HG02642 (cell line): Measurements from ENCODE around the gene QKI.

Source experiments
- ATAC-seq: cut with Tn5 transposase; IDR thresholded peaks from one replicate; pipeline ENCODE4 v1.9.1; 2021; ENCODE audit warnings: mild to moderate bottlenecking; ENCODE audit not compliant: unreplicated experiment, poor library complexity

QKI gene

GRCh38 chr6:163390770-163391169 lies 23.7 kb upstream of the QKI start:
- no peak for ATAC-seq

- ATAC-seq: no peak
These were observed 22.5 kb upstream of the QKI start for GRCh38 chr6:163391985-163392384.

DNA sequence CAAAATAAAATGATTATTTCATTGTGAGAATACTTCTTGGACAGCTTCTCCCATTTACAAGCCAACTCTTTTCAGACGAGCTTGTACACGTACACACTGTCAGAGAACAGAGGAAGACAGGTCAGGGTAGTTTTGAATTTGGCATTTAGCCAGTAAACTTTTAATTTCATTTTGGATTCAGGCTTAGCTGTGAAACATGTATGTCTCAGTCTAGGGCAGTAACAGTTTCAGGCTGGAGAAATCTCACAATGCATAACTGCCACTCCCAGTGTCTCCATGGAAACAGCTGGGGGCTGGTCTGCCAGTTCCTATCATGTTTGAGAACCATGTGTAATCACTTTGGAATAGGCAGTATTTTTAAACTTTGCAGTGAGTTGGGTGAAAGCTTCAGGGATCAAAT lies 22.0 kb upstream of the QKI start:
- ATAC-seq: no peak

GRCh38 chr6:163393923-163394322 lies 20.6 kb upstream of the QKI start:
- ATAC-seq: no peak

GRCh38 chr6:163394659-163395058 lies 19.9 kb upstream of the QKI start:
- no peak for ATAC-seq

DNA sequence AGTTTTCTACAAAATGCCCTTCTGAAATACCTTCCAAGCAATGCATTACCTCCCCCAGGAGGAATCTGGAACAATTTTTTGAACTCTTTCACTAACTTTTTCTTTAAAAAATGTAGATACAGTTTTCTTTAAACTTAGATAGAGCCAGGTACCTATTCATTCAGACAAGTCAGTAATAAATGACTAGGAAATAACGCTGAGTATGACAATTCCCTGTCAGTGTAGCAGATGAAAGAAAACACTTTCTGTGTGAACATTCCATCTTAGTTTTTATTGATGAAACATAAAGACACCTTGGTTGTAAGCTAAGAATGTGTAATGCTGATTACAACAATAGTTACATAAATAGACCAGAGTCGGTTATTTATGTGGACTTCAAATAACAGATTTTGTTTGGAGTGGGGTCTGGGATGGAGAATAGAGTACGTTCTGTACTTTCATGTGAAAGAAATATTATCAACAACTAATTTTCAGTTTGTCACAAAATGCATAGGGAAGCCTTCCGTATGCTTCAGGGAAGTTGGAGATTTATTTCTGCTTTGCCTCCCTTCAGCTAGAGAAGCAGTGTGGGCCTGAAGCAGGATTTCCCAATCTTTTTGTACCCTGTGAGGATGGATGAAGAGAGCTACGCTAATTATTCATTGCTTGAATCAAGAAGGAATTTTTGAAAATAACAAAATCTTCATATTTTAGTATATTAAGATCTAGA lies 19.2 kb upstream of the QKI start:
- ATAC-seq: no peak

DNA sequence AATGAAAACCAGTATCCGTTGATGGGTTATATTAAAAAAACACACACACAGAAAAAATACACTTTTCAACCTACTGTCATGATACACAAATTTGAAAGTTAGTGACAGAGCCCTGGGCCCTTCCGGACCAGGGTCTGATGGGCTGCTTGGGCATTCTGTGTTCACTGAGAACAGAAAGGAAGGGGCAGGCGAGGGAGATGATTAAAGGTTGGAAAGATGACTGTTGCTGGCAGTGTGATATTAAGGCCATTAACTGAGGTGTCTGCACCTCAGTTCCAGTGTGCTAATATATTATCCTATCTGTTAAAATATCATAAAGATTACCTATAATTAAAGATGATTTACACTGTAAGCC lies 18.7 kb upstream of the QKI start:
- ATAC-seq: no peak

GRCh38 chr6:163397326-163397725 lies 17.2 kb upstream of the QKI start:
- ATAC-seq: no peak

- ATAC-seq: no peak
These were observed 16.4 kb upstream of the QKI start for GRCh38 chr6:163398115-163398514.

- no peak for ATAC-seq
These were observed 15.7 kb upstream of the QKI start for GRCh38 chr6:163398815-163399214.

DNA sequence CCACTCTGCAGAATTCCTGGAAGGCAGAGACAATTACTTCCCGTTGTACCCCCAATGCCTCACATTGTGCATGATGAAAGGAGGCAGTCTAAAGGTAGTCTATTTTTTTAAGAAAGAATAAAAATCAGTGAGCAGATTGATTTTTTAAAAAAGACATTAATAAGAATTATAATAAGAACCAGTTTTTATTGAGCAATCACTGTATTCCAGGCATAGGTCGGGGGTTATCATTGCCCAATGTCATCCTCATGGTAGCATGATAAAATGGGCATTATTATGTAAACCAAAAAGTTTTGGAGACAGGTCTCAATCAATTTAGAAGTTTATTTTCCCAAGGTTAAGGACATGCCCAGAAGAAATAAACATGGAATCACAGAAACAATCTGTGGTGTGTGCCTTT lies 14.0 kb upstream of the QKI start:
- ATAC-seq: no peak

DNA sequence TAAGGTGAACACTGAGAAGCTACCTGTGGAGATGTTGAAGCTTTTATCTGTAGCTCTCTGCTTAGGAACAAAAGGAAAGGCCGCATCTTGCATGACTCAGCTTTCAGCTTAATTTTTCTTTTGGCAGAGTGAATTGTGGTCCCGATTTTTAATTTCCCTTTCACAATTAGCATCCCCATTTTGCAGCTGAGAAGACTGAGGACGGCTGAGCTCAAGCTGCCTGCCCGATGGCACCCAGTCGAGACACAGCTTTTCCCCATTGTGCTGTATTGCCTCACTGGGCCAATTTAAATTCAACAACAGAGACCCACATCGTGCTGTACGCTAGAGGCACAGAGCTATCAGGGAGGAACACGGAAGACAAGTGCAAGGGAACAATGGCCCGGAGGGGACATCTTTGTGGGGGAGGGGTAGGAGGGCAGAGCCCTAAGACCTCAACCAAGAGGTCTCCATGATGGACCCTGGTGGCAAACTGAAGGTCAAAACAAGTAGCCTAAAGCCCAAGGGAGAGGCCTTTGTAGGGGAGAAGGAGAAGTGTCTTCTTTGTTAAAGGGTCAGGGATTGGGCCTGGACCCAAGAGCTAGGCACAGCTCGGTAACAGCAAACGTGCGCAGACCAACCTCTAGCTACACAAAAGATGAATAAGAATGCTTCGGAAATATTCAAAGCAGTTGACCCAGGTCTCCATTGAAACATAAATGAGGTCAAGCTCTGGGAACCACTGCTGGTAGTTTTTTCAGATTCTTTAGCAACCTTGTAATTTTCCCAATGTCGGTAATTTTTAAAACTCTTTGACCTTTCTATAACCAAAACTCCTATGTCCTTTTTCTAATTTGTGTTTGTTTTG lies 13.3 kb upstream of the QKI start:
- no peak for ATAC-seq

DNA sequence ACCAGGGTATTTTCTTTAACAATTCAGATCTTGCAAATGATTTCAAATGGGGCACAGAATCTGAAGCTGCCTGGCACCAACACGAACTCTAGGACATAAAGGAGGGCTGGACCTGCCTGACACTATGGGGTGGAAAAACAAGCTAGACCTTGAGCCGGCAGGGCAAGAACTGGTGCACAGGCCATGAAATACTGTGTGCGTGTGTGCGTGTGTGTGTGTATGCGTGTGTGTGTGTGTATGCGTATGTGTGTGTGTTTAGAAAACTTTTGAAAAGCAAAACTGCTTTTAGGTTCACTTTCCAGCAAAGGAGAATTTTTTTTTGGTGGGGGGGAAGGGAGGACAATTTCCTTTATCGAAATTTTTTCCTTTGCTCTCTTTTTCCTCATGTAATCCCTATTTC lies 11.9 kb upstream of the QKI start:
- no peak for ATAC-seq

- no peak for ATAC-seq
These were observed 9.7 kb upstream of the QKI start for GRCh38 chr6:163404825-163405265.

DNA sequence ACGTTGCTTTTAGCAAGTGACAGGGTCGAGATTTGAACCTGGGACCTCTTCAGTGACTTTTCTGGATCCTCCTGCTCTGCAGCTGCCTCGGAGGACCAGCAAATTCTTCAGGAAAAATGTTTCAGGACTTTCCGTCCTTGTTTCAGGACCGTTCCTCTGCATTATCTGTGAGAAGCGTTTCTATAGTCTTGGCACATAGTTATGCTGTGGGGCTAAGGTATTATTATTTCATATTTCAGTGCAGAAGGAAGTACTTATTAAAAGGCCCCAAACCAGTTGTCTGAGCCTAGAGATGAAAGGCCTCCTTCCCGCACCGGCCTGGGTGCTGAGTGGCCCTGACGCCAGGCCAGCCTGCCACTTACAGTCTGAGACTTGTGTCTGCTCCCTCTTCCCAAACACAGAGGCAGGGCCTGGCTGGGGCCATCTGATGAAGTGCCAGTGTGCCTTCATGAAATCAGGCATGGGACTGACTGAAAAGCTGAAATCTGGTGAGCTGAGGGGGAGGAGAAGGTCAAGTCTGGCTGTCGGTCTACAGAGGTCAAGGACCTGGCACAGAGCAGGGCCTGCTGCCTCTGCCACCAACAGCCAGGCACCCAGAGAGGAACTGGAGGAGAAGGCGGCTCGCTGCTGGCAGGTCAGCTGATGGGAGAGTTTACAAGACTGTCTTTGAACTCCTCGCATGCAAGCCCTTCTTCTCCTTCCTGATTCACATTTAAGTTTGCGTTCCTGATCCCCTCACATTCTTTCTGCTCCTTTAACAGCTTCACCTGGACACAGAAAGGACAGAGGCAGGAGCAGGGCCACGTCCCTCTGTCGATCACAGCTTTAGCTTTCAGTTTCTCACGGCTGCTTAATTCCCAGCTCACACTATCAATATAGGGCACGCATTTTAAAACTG lies 8.9 kb upstream of the QKI start:
- ATAC-seq: peak; percentile 90

- peak; percentile 5 for ATAC-seq
These were observed 8.2 kb upstream of the QKI start for GRCh38 chr6:163406366-163406765.

- no peak for ATAC-seq
These were observed 7.7 kb upstream of the QKI start for GRCh38 chr6:163406830-163407229.

GRCh38 chr6:163408352-163408991 lies 6.0 kb upstream of the QKI start:
- ATAC-seq: no peak

- ATAC-seq: no peak
These were observed 4.8 kb upstream of the QKI start for GRCh38 chr6:163409712-163410111.

GRCh38 chr6:163412341-163412740 lies 2.2 kb upstream of the QKI start:
- ATAC-seq: no peak
